Right lobe of liver (tissue), 5 donors: Measurements from ENCODE around the gene GAB1. TPM values are rescaled to one million over a fixed set of nuclear protein-coding genes. Genes with fewer than 3 reads are reported as not detected.

Source experiments
- microRNA-seq, 2 donors: library from miRNA; unstranded; fragments of <30 nt; microRNA quantifications; one replicate each; pipeline ENCODE4, GENCODE V29; 2019 to 2020
- small RNA-seq, 2 experiments: library from RNA; depleted of rRNA; stranded (forward); fragments of <200 nt; gene quantifications; one replicate each; pipeline ENCODE3, GENCODE V24; 2016
- total RNA-seq, 6 experiments: library from RNA; depleted of rRNA in 2 of 6; stranded (reverse); fragments of >200 nt in 2 of 6; fragmentation: NEBNext Ultra II Directional in 3 of 6; extraction: Animal tissue kit (Norgen Biotek cat#: 25700) in 3 of 6; gene quantifications; one replicate each; pipeline versions ENCODE4 v1.1.0 to v1.2.4, GENCODE V29; 2016 to 2023
- donor health status: DM: no; HTN: no; CAD: no.
- donor health status: DM: no; HTN: no; CAD: no.
- donor health status: DM: no; HTN: yes; CAD: no.
- donor health status: DM: no; HTN: yes; CAD: no.

The GAB1 gene
- total RNA-seq, 6 experiments from 2014 or later, result 7.0 to 13.0 (median 9.7) TPM

Small RNA genes within 50 kb of the gene (microRNA-seq; reads per million reads assigned to microRNA genes)
- 0 reads per million in 2 donors for gene MIR3139

Small RNA genes within 50 kb of the gene (small RNA-seq; reads per million reads assigned to genes)
- gene MIR3139 (0 reads per million in 2 experiments), gene RF00019 (0 reads per million in 2 experiments)

Other genes starting within 250 kb of the GAB1 start
- 10 to 100 TPM; 21.0 to 24.6 (median 21.4) TPM for gene USP38, start 152.0 kb upstream of the GAB1 start, total RNA-seq
- gene SMARCA5, start 176.8 kb downstream of the GAB1 start, total RNA-seq, result 10 to 100 TPM in 5 of 6 experiments, 1 to 10 TPM in 1; 7.8 to 24.1 (median 16.7) TPM